Measurements from ENCODE around the gene EFCAB5.
"Not testable (repeated sequence)": the region's sequence is repeated elsewhere in the genome, so short reads cannot be mapped to it uniquely, and the experiment has no call there.

DNA sequence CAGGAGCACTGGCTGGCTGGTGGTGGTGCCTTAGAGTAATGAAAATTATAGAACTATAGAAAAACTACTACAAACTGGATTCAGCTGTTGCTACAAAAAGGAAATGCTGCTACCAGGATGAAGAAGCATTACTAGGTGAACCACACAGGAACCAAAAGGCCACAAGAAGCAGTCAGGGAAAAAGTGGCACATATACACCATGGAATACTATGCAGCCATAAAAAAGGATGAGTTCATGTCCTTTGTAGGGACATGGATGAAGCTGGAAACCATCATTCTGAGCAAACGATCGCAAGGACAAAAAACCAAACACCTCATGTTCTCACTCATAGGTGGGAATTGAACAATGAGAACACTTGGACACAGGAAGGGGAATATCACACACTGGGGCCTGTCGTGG is 5.5 kb upstream of the EFCAB5 start:
- TF ChIP-seq CTCF (IDR thresholded peaks at IDR 0.05); TEAD4 (IDR thresholded peaks at IDR 0.05; ENCODE audit: borderline replicate concordance, insufficient read depth); RXRA (IDR thresholded peaks at IDR 0.05; ENCODE audit: borderline replicate concordance, low read depth); GABPA (IDR thresholded peaks at IDR 0.05; ENCODE audit: low read depth); EZH2phosphoT487 (IDR thresholded peaks at IDR 0.05; ENCODE audit: borderline replicate concordance, low read depth); USF2 (IDR thresholded peaks at IDR 0.05; ENCODE audit: borderline replicate concordance, low read depth, low read length); ELF1 (IDR thresholded peaks at IDR 0.05); EP300 (IDR thresholded peaks at IDR 0.05; ENCODE audit: borderline replicate concordance in 1 of 2, low read depth in 1 of 2, low read length in 1 of 2); MXI1 (IDR thresholded peaks at IDR 0.05; ENCODE audit: low read depth, low read length); CHD2 (IDR thresholded peaks at IDR 0.05; ENCODE audit: low read length, partially characterized antibody); TCF12 (IDR thresholded peaks at IDR 0.05): not testable (repeated sequence)
